ENCODE measurements around the gene TCEAL7.
"Not testable (repeated sequence)": the region's sequence is repeated elsewhere in the genome, so short reads cannot be mapped to it uniquely, and the experiment has no call there.

The TCEAL7 gene

DNA sequence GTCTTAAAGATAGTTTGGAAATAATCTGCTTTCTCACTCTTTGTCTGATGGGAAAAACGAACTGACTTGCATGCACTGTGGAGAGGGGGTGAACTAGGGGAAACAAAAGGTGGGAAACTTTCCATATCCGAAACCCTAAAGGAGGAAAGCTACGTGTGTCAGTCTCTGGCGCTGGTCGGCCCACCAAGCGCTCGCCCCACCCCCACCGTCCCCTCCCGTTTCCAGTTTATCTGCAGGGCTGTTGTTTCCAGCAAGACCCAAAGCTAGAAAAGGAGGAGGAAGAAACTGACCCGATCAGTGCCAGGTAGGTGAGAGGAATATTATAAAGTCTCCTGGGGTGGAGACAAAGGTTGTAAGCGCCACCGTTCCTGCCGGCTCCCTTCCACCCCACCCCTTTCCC, 26.8 kb downstream of the TCEAL7 start:
- in situ Hi-C loops (cut with MboI; ENCODE audit: low sequenced_read_pairs, unreplicated experiment) = no loop called here
- DNase-seq (ENCODE audit: low spot score) = no peak
- TF ChIP-seq, protein P1, sequence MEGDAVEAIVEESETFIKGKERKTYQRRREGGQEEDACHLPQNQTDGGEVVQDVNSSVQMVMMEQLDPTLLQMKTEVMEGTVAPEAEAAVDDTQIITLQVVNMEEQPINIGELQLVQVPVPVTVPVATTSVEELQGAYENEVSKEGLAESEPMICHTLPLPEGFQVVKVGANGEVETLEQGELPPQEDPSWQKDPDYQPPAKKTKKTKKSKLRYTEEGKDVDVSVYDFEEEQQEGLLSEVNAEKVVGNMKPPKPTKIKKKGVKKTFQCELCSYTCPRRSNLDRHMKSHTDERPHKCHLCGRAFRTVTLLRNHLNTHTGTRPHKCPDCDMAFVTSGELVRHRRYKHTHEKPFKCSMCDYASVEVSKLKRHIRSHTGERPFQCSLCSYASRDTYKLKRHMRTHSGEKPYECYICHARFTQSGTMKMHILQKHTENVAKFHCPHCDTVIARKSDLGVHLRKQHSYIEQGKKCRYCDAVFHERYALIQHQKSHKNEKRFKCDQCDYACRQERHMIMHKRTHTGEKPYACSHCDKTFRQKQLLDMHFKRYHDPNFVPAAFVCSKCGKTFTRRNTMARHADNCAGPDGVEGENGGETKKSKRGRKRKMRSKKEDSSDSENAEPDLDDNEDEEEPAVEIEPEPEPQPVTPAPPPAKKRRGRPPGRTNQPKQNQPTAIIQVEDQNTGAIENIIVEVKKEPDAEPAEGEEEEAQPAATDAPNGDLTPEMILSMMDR (IDR thresholded peaks at IDR 0.05; ENCODE audit: borderline replicate concordance, control extremely low read depth, extremely low read depth, insufficient read depth, missing control alignments) = no peak

GRCh38 chrX:103357871-103358270, 27.8 kb downstream of the TCEAL7 start:
- in situ Hi-C loops (cut with MboI; ENCODE audit: low sequenced_read_pairs, unreplicated experiment) = no loop called here
- TF ChIP-seq, protein P1 (IDR thresholded peaks at IDR 0.05; ENCODE audit: borderline replicate concordance, control extremely low read depth, extremely low read depth, insufficient read depth, missing control alignments) = no peak
- no peak for DNase-seq (ENCODE audit: low spot score)

- in situ Hi-C loops (cut with MboI; ENCODE audit: low sequenced_read_pairs, unreplicated experiment); DNase-seq (ENCODE audit: low spot score): not testable (repeated sequence)
Measured at GRCh38 chrX:103359605-103360004, 29.6 kb downstream of the TCEAL7 start.

- DNase-seq (ENCODE audit: low spot score) = no peak
- in situ Hi-C loops (cut with MboI; ENCODE audit: low sequenced_read_pairs, unreplicated experiment) = no loop called here
- TF ChIP-seq, protein P1 (IDR thresholded peaks at IDR 0.05; ENCODE audit: borderline replicate concordance, control extremely low read depth, extremely low read depth, insufficient read depth, missing control alignments) = no peak
Measured at GRCh38 chrX:103360092-103360491, 30.1 kb downstream of the TCEAL7 start.

GRCh38 chrX:103360916-103361315, 30.9 kb downstream of the TCEAL7 start:
- DNase-seq (ENCODE audit: low spot score) = no peak
- TF ChIP-seq, protein P1 (IDR thresholded peaks at IDR 0.05; ENCODE audit: borderline replicate concordance, control extremely low read depth, extremely low read depth, insufficient read depth, missing control alignments) = no peak
- in situ Hi-C loops (cut with MboI; ENCODE audit: low sequenced_read_pairs, unreplicated experiment) = no loop called here

DNA sequence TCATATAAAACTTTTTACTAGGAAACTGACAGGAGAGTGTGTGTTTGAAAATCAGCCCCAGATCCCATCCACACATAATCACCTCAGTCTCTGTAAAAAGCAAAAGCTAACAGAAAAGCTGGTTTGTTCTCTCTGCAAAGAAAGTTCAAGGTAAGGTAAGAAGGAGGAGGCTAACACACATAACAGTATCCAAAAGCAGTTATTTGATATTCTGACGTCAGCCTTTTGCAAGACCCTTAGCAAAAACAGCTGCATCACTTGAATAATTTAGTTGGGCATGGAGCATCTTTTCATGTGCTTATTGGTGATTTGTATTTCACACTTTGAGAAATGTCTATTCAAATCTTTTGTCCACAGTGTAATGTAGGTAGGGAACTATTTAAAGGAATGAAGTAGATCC, 31.8 kb downstream of the TCEAL7 start:
- in situ Hi-C loops (cut with MboI; ENCODE audit: low sequenced_read_pairs, unreplicated experiment) = no loop called here
- no peak for DNase-seq (ENCODE audit: low spot score)
- TF ChIP-seq, protein P1 (IDR thresholded peaks at IDR 0.05; ENCODE audit: borderline replicate concordance, control extremely low read depth, extremely low read depth, insufficient read depth, missing control alignments) = no peak

GRCh38 chrX:103362474-103362873, 32.4 kb downstream of the TCEAL7 start:
- in situ Hi-C loops (cut with MboI; ENCODE audit: low sequenced_read_pairs, unreplicated experiment) = no loop called here
- TF ChIP-seq, protein P1 (IDR thresholded peaks at IDR 0.05; ENCODE audit: borderline replicate concordance, control extremely low read depth, extremely low read depth, insufficient read depth, missing control alignments) = no peak
- no peak for DNase-seq (ENCODE audit: low spot score)
